ENCODE data around the gene FLOT1. TPM values are rescaled to one million over a fixed set of nuclear protein-coding genes. Genes with fewer than 3 reads are reported as not detected.
A peak's percentile ranks its signal among the peaks of the same experiment; 100 is the strongest.

FLOT1 gene
- polyA plus RNA-seq (2011; rRNA removed) (155 and 156 TPM in 2 replicates), polyA minus RNA-seq (2011; rRNA and poly(A)+ RNA removed) (96.0 and 99.8 TPM in 2 replicates)

DNA sequence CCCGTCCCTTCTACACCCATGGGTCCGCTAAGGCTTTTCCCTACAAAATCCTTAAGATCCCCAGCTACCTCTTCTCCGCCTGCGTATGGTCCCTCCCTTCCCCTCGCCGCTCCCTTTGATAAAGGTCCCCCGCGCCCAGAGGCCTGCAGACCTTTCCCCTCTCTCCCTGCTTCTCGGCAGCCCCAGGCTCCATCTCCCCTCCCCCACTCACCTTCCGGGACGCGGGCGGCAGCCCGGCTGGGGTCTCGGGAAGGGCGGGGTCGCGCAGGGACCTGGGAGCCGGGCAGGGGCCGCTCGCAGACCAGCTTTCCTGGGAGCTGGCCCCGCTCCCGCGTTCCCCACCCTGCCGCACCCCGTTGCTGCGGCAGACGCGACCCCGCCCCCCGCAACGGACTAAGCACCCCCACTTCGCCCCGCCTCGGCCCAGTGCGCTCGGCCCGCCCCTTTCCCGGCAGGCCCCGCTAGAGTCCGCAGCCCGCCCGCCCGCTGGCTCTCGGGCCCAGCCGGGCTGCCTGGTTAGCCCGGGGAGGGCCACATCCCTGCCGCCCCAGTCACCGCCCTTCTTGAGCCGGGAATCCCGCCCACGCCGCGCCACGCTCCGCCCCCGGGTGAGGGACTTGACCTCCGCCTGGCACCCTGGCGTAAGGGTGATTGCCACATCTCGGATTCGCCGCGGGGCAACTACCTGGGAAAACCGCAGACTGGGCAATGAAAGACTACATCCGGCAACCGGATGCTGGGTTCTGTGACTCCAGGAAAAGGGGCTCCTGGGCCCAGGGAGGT, at the start of gene FLOT1:
FLOT1 (minus strand) TSS at position 372 of the 783 bp plus-strand sequence. CDS start 498 bp downstream, outside the sequence.
- Histone ChIP-seq H3K9me3 (ENCODE audit: control insufficient read depth, insufficient read depth, low read length) (no peaks in the 10 kb centered on the region; the same call in 1 of the 2 replicates), H3K27ac (ENCODE audit: low read depth, low read length) (peak within 1 kb of the TSS; percentile 93), H3K27me3 (ENCODE audit: control insufficient read depth, insufficient read depth, low read length) (no peaks in the 10 kb centered on the region), H3K4me3 (ENCODE audit: low read depth, low read length) (peak within 1 kb of the TSS; percentile 94)
- TF ChIP-seq CTCF (IDR thresholded peaks at IDR 0.05; ENCODE audit: low read depth, low read length): no peak
- peak; percentile 84 for DNase-seq (ENCODE audit: low read depth, low spot score)
- ChIA-PET POLR2A (interaction anchor here (0.5 to 4.4 kb wide), 16 partner anchors 10 to 345 kb away, joined by 3 to 47 read pairs (median 5); partner anchors contain the start of gene GTF2H4), CTCF (interaction anchor here (1.1 to 1.4 kb wide), 5 partner anchors 10 to 80 kb away, joined by 3 to 5 read pairs (median 4); no protein-coding TSS in a partner anchor)

- ChIA-PET POLR2A (interaction anchor here (0.9 kb wide), 1 partner anchor 9 kb away, joined by 5 read pairs; no protein-coding TSS in a partner anchor), CTCF (interaction anchor here (1.1 kb wide), 1 partner anchor 38 kb away, joined by 4 read pairs; no protein-coding TSS in a partner anchor)
- Histone ChIP-seq H3K4me3 (ENCODE audit: low read depth, low read length) (no peak overlapping the region), H3K9me3 (ENCODE audit: control insufficient read depth, insufficient read depth, low read length) (no peaks in the 10 kb centered on the region), H3K27ac (ENCODE audit: low read depth, low read length) (no peak overlapping the region), H3K27me3 (ENCODE audit: control insufficient read depth, insufficient read depth, low read length) (no peaks in the 10 kb centered on the region)
- no peak for DNase-seq (ENCODE audit: low read depth, low spot score)
- no peak for TF ChIP-seq CTCF (IDR thresholded peaks at IDR 0.05; ENCODE audit: low read depth, low read length)
These were observed 48.4 kb upstream of the FLOT1 start for GRCh38 chr6:30790724-30791383.

DNA sequence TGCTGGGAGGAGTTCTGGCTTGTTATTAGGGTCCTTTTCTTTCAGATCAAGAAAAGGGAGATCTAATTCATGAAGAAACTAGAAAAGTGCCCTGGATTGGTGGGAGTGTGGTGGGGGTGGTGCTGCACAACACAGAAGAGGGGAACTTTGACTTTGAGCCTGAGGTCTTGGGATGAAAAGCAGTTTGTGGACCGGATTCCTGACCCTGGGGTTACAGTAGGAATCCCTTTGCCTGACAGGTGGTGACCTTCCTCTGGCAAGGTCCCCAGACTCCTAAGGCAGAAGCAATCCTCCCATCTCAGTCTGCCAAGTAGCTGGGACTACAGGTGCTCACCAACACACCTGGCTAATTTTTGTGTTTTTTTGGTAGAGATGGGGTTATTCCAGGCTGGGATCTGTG, 47.1 kb upstream of the FLOT1 start:
- H3K9me3 ChIP-seq (ENCODE audit: control insufficient read depth, insufficient read depth, low read length): no peaks in the 10 kb centered on the region
- CTCF ChIA-PET: interaction anchor here (0.7 kb wide), 1 partner anchor 136 kb away, joined by 4 read pairs; no protein-coding TSS in a partner anchor
- no peak overlapping the region for H3K4me3 ChIP-seq (ENCODE audit: low read depth, low read length)
- no peak overlapping the region for H3K27ac ChIP-seq (ENCODE audit: low read depth, low read length)
- DNase-seq (ENCODE audit: low read depth, low spot score): no peak
- POLR2A ChIA-PET: no interaction called here
- no peaks in the 10 kb centered on the region for H3K27me3 ChIP-seq (ENCODE audit: control insufficient read depth, insufficient read depth, low read length)
- no peak for TF ChIP-seq CTCF (IDR thresholded peaks at IDR 0.05; ENCODE audit: low read depth, low read length)

DNA sequence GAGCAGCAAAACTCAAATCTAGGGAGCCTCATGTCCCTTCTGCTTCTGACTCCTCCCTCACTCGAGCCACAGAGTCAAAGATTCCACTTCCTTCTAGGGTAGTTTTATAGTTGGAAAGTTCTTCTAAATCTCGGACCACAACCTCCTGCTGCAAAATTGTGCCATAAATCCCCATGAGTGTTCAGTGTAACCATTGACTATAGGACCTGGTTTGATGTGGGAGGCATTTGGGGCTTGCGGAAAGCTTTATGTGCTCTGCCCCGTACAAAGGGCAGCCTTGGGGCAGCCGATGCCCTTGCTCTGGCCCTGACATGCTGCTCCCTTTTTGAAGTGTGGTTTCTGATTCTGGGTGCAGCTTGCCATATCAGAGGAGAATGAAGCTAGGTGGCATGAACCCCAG, 45.5 kb upstream of the FLOT1 start:
- H3K4me3 ChIP-seq (ENCODE audit: low read depth, low read length): no peak overlapping the region
- no peak for TF ChIP-seq CTCF (IDR thresholded peaks at IDR 0.05; ENCODE audit: low read depth, low read length)
- no peaks in the 10 kb centered on the region for H3K9me3 ChIP-seq (ENCODE audit: control insufficient read depth, insufficient read depth, low read length)
- ChIA-PET CTCF (interaction anchor here (0.9 kb wide), 1 partner anchor 41 kb away, joined by 3 read pairs; no protein-coding TSS in a partner anchor), POLR2A (no interaction called here)
- no peak for DNase-seq (ENCODE audit: low read depth, low spot score)
- no peak overlapping the region for H3K27ac ChIP-seq (ENCODE audit: low read depth, low read length)
- no peaks in the 10 kb centered on the region for H3K27me3 ChIP-seq (ENCODE audit: control insufficient read depth, insufficient read depth, low read length)

All from AG04450 (cell line).